ENCODE results near the gene TRUB2.

GRCh38 chr9:128309551-128309950 is 12.7 kb downstream of the TRUB2 start:
- TF ChIP-seq POLR2A (IDR thresholded peaks at IDR 0.05; ENCODE audit: borderline replicate concordance, extremely low read depth, insufficient read depth, insufficient read length): no peak
- no peak for TF ChIP-seq TCF7L2 (IDR thresholded peaks at IDR 0.05; ENCODE audit: borderline replicate concordance, extremely low read depth, insufficient read depth, insufficient read length)

Data from HCT116 (cell line).